GM12891 (cell line): ENCODE results near the gene LIN28A.

Source experiments
- PAX5 ChIP-seq: IDR thresholded peaks from 2 replicates; pipeline ENCODE4 v1.6.1; 2011; ENCODE audit warnings: low read length, moderate library complexity, mild to moderate bottlenecking; ENCODE audit not compliant: insufficient read depth, severe bottlenecking
- POLR2AphosphoS5 ChIP-seq: IDR thresholded peaks from 2 replicates; pipeline ENCODE4 v1.6.1; 2011; ENCODE audit warnings: low read depth, low read length, control low read depth
- POU2F2 ChIP-seq: IDR thresholded peaks from 2 replicates; pipeline ENCODE4 v1.6.1; 2011; ENCODE audit warnings: low read depth, mild to moderate bottlenecking, control low read depth, low read length, moderate library complexity
- SPI1 ChIP-seq: IDR thresholded peaks from 2 replicates; pipeline ENCODE4 v1.6.1; 2011; ENCODE audit warnings: low read depth, low read length, control low read depth

- no peak for TF ChIP-seq POU2F2
- no peak for TF ChIP-seq PAX5
- TF ChIP-seq POLR2AphosphoS5 = no peak
- TF ChIP-seq SPI1 = no peak
These were observed 8.9 kb downstream of the LIN28A start for GRCh38 chr1:26419494-26419893.
